Endodermal cell (in vitro differentiated cells): ENCODE data around the gene TRAF3IP1. TPM values are rescaled to one million over a fixed set of nuclear protein-coding genes. Genes with fewer than 3 reads are reported as not detected.

Experiments
- DNase-seq: peaks from one replicate; pipeline ENCODE4 v3.0.0-alpha.2; 2017
- H3K27ac ChIP-seq: 2 replicates; pipeline ENCODE4 v1.5.1; 2013; ENCODE audit warnings: mild to moderate bottlenecking, low read depth, low read length, moderate library complexity
- H3K27me3 ChIP-seq: 2 replicates; pipeline ENCODE4 v1.6.1; 2013; ENCODE audit warnings: mild to moderate bottlenecking, low read length, moderate library complexity; ENCODE audit not compliant: insufficient read depth, control insufficient read depth, poor library complexity, severe bottlenecking
- H3K36me3 ChIP-seq: 2 replicates; pipeline ENCODE4 v1.7.0; 2013; ENCODE audit warnings: mild to moderate bottlenecking, low read length, moderate library complexity; ENCODE audit not compliant: control insufficient read depth, insufficient read depth
- H3K4me1 ChIP-seq: one replicate; pipeline ENCODE4 v1.7.0; 2013; ENCODE audit warnings: low read length; ENCODE audit not compliant: control insufficient read depth, insufficient read depth
- H3K4me3 ChIP-seq: 2 replicates; pipeline ENCODE4 v1.5.1; 2013; ENCODE audit warnings: mild to moderate bottlenecking, low read length, moderate library complexity
- H3K9ac ChIP-seq: 2 replicates; pipeline ENCODE4 v1.6.1; 2013; ENCODE audit warnings: mild to moderate bottlenecking, low read length, moderate library complexity; ENCODE audit not compliant: poor library complexity, severe bottlenecking; ENCODE audit errors: extremely low read depth
- H3K9me3 ChIP-seq: 2 replicates; pipeline ENCODE4 v1.6.1; 2013; ENCODE audit warnings: mild to moderate bottlenecking, low read length, moderate library complexity; ENCODE audit not compliant: control insufficient read depth
- H3K27ac Mint-ChIP-seq: 2 replicates; pipeline ENCODE4 v1.8.0; 2020; ENCODE audit warnings: mixed read lengths
- H3K27me3 Mint-ChIP-seq: 2 replicates; pipeline ENCODE4 v1.8.0; 2021; ENCODE audit warnings: mild to moderate bottlenecking, mixed read lengths; ENCODE audit not compliant: insufficient read depth
- H3K36me3 Mint-ChIP-seq: 2 replicates; pipeline ENCODE4 v1.8.0; 2020; ENCODE audit warnings: low read depth, mixed read lengths
- H3K4me1 Mint-ChIP-seq: 2 replicates; pipeline ENCODE4 v1.8.0; 2020; ENCODE audit warnings: mixed read lengths
- H3K4me3 Mint-ChIP-seq: 2 replicates; pipeline ENCODE4 v1.8.0; 2020; ENCODE audit warnings: mild to moderate bottlenecking, moderate library complexity, mixed read lengths
- H3K9me3 Mint-ChIP-seq: 2 replicates; pipeline ENCODE4 v1.8.0; 2020; ENCODE audit warnings: mild to moderate bottlenecking, mixed read lengths
- WGBS, 2 experiments: methylation state at CpG; one replicate each; pipeline versions ENCODE4 v1.1.5 to v1.1.7; 2013; ENCODE audit warnings: missing lambda C conversion rate in 2 of 2, mixed read lengths in 1 of 2; ENCODE audit not compliant: insufficient coverage in 1 of 2, insufficient read length in 1 of 2; 5-methylcytosine and 5-hydroxymethylcytosine counted together
- total RNA-seq, 2 donors: library from RNA; stranded (reverse); fragmentation: NEBNext Ultra II Directional in 1 of 2; extraction: Animal tissue kit (Norgen Biotek cat#: 25700) in 1 of 2; gene quantifications; 2 replicates in 1 of 2; 3 replicates in 1 of 2; pipeline ENCODE4 v1.2.1, GENCODE V29; 2021
- TF ChIP-seq, protein P1 (sequence below): fragments of 200-600 bp; sonication (generic); conservative IDR thresholded peaks from 2 replicates; pipeline ENCODE4 v1.5.0; 2021; ENCODE audit warnings: antibody characterized with exemption, mild to moderate bottlenecking

The TRAF3IP1 gene
- total RNA-seq, 2 donors from 2014 or later = 21.9 to 28.3 TPM

GRCh38 chr2:238286551-238286950, 33.8 kb upstream of the TRAF3IP1 start:
- Mint-ChIP-seq H3K4me3 (peak overlapping the region; percentile 72), H3K27ac (peak overlapping the region; percentile 97), H3K9me3 (no peaks in the 10 kb centered on the region), H3K27me3 (no peaks in the 10 kb centered on the region), H3K4me1 (peaks cover 51% of the 10 kb centered on the region), H3K36me3 (peaks cover 5% of the 10 kb centered on the region)
- Histone ChIP-seq H3K4me1 (peaks cover 36% of the 10 kb centered on the region), H3K4me3 (peak overlapping the region; percentile 79), H3K27me3 (no peaks in the 10 kb centered on the region), H3K36me3 (no peaks in the 10 kb centered on the region), H3K9me3 (no peaks in the 10 kb centered on the region), H3K27ac (peak overlapping the region; percentile 85), H3K9ac (peak overlapping the region; percentile 91)
- 87 to 89% methylated on average over 7 of the region's 7 CpGs for WGBS, 2 experiments
- TF ChIP-seq, protein P1, sequence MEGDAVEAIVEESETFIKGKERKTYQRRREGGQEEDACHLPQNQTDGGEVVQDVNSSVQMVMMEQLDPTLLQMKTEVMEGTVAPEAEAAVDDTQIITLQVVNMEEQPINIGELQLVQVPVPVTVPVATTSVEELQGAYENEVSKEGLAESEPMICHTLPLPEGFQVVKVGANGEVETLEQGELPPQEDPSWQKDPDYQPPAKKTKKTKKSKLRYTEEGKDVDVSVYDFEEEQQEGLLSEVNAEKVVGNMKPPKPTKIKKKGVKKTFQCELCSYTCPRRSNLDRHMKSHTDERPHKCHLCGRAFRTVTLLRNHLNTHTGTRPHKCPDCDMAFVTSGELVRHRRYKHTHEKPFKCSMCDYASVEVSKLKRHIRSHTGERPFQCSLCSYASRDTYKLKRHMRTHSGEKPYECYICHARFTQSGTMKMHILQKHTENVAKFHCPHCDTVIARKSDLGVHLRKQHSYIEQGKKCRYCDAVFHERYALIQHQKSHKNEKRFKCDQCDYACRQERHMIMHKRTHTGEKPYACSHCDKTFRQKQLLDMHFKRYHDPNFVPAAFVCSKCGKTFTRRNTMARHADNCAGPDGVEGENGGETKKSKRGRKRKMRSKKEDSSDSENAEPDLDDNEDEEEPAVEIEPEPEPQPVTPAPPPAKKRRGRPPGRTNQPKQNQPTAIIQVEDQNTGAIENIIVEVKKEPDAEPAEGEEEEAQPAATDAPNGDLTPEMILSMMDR = no peak
- DNase-seq = no peak

GRCh38 chr2:238286987-238287736, 33.2 kb upstream of the TRAF3IP1 start:
- DNase-seq = no peak
- H3K4me3 Mint-ChIP-seq = peak overlapping the region; percentile 72
- Histone ChIP-seq H3K27me3 (no peaks in the 10 kb centered on the region), H3K4me1 (peaks cover 36% of the 10 kb centered on the region), H3K9ac (peak overlapping the region; percentile 91), H3K36me3 (no peaks in the 10 kb centered on the region), H3K27ac (peak overlapping the region; percentile 3), H3K4me3 (peak overlapping the region; percentile 79), H3K9me3 (no peaks in the 10 kb centered on the region)
- TF ChIP-seq, protein P1 = no peak
- H3K9me3 Mint-ChIP-seq = no peaks in the 10 kb centered on the region
- H3K36me3 Mint-ChIP-seq = peaks cover 5% of the 10 kb centered on the region
- H3K4me1 Mint-ChIP-seq = peaks cover 51% of the 10 kb centered on the region
- peak overlapping the region; percentile 97 for H3K27ac Mint-ChIP-seq
- WGBS, 2 experiments = 80 to 92% methylated on average over 6 to 11 of the region's 11 CpGs
- no peaks in the 10 kb centered on the region for H3K27me3 Mint-ChIP-seq

GRCh38 chr2:238287737-238288649, 32.3 kb upstream of the TRAF3IP1 start, which contains the start of gene PER2:
Gene PER2, minus strand, starts transcription at chr2:238288610. Its CDS starts 10,674 bp downstream, at chr2:238277936.
- H3K36me3 ChIP-seq = no peaks in the 10 kb centered on the region
- DNase-seq = peak; percentile 85
- peaks cover 36% of the 10 kb centered on the region for H3K4me1 ChIP-seq
- H3K27ac ChIP-seq = peak within 1 kb of the TSS; percentile 81
- H3K9ac ChIP-seq = peak within 1 kb of the TSS; percentile 91
- Mint-ChIP-seq H3K36me3 (peaks cover 2% of the 10 kb centered on the region), H3K27me3 (no peaks in the 10 kb centered on the region), H3K9me3 (no peaks in the 10 kb centered on the region), H3K4me1 (peaks cover 51% of the 10 kb centered on the region), H3K27ac (peak within 1 kb of the TSS; percentile 97), H3K4me3 (peak within 1 kb of the TSS; percentile 72)
- H3K9me3 ChIP-seq = no peaks in the 10 kb centered on the region
- no peaks in the 10 kb centered on the region for H3K27me3 ChIP-seq
- TF ChIP-seq, protein P1 = peak; percentile 48
- 0 to 6% methylated on average over 21 to 65 of the region's 65 CpGs for WGBS, 2 experiments
- H3K4me3 ChIP-seq = peak within 1 kb of the TSS; percentile 82
